CD14-positive monocyte (primary cell): ENCODE data around the gene IGF1. TPM values are rescaled to one million over a fixed set of nuclear protein-coding genes. Genes with fewer than 3 reads are reported as not detected.

Source experiments
- DNase-seq, 3 donors: peaks; one replicate each; pipeline ENCODE4 v3.0.0-alpha.2; 2011 to 2022
- H2AFZ ChIP-seq: 2 replicates; pipeline ENCODE4 v1.6.0; 2012; ENCODE audit warnings: mild to moderate bottlenecking, low read depth, low read length, inconsistent platforms; ENCODE audit not compliant: insufficient read depth, poor library complexity, severe bottlenecking
- H3K27ac ChIP-seq, 2 donors: 1 replicate in 1 of 2; 2 replicates in 1 of 2; pipeline ENCODE4 v1.5.1; 2012 to 2013; ENCODE audit warnings: low read length in 2 of 2, control low read depth in 1 of 2, inconsistent platforms in 1 of 2, low read depth in 1 of 2, mild to moderate bottlenecking in 1 of 2
- H3K27me3 ChIP-seq, 2 donors: one replicate each; pipeline versions ENCODE4 v1.6.0 to v1.6.1; 2011 to 2013; ENCODE audit warnings: low read length in 2 of 2; ENCODE audit not compliant: control insufficient read depth in 2 of 2, insufficient read depth in 2 of 2
- H3K36me3 ChIP-seq, 2 donors: replicated peaks in 1 of 2; 1 replicate in 1 of 2; 2 replicates in 1 of 2; pipeline versions ENCODE4 v1.5.1 to v1.6.1; 2012 to 2013; ENCODE audit warnings: low read length in 2 of 2, control low read depth in 1 of 2, inconsistent platforms in 1 of 2, mild to moderate bottlenecking in 1 of 2; ENCODE audit not compliant: insufficient read depth in 2 of 2, control insufficient read depth in 1 of 2
- H3K4me1 ChIP-seq, 2 donors: 1 replicate in 1 of 2; 2 replicates in 1 of 2; pipeline versions ENCODE4 v1.5.1 to v1.6.1; 2012 to 2013; ENCODE audit warnings: low read length in 2 of 2, control low read depth in 1 of 2, inconsistent platforms in 1 of 2, mild to moderate bottlenecking in 1 of 2, moderate library complexity in 1 of 2; ENCODE audit not compliant: insufficient read depth in 2 of 2, control insufficient read depth in 1 of 2
- H3K4me2 ChIP-seq: replicated peaks from 2 replicates; pipeline ENCODE3; 2012; ENCODE audit warnings: low read length, moderate library complexity, mild to moderate bottlenecking; ENCODE audit not compliant: poor library complexity, severe bottlenecking; ENCODE audit errors: extremely low read depth
- H3K4me3 ChIP-seq, 3 experiments: fragments of 200-600 bp in 1 of 3; sonication (generic) in 1 of 3; replicated peaks in 1 of 3; 1 replicate in 2 of 3; 2 replicates in 1 of 3; pipeline ENCODE4 v1.5.1; 2011 to 2013; ENCODE audit warnings: low read length in 3 of 3, mild to moderate bottlenecking in 3 of 3, control low read depth in 2 of 3, low read depth in 2 of 3, inconsistent platforms in 1 of 3, moderate library complexity in 1 of 3
- H3K79me2 ChIP-seq: 2 replicates; pipeline ENCODE4 v1.6.0; 2012; ENCODE audit warnings: mild to moderate bottlenecking, control low read depth, inconsistent platforms, low read length, moderate library complexity; ENCODE audit not compliant: insufficient read depth
- H3K9ac ChIP-seq: 2 replicates; pipeline ENCODE4 v1.6.0; 2017; ENCODE audit warnings: low read length, mild to moderate bottlenecking; ENCODE audit not compliant: insufficient read depth, poor library complexity, severe bottlenecking
- H3K9me3 ChIP-seq, 2 donors: replicated peaks in 1 of 2; 1 replicate in 1 of 2; 2 replicates in 1 of 2; pipeline versions ENCODE4 v1.5.1 to v1.6.1; 2012 to 2013; ENCODE audit warnings: low read length in 2 of 2, control low read depth in 1 of 2; ENCODE audit not compliant: control insufficient read depth in 1 of 2, insufficient read depth in 1 of 2
- H4K20me1 ChIP-seq: 2 replicates; pipeline ENCODE4 v1.6.0; 2012; ENCODE audit warnings: mild to moderate bottlenecking, low read length, control low read depth, moderate library complexity; ENCODE audit not compliant: insufficient read depth
- H3K27ac Mint-ChIP-seq, 7 donors: one replicate each; pipeline ENCODE4 v1.8.0; 2020; ENCODE audit warnings: mild to moderate bottlenecking in 7 of 7, mixed read lengths in 7 of 7, moderate library complexity in 6 of 7, inconsistent platforms in 2 of 7
- H3K27me3 Mint-ChIP-seq, 3 donors: one replicate each; pipeline ENCODE4 v1.8.0; 2021 to 2022; ENCODE audit warnings: low read depth in 3 of 3, mild to moderate bottlenecking in 3 of 3, mixed read lengths in 3 of 3, moderate library complexity in 3 of 3, inconsistent platforms in 1 of 3
- H3K36me3 Mint-ChIP-seq, 2 donors: one replicate each; pipeline ENCODE4 v1.8.0; 2020; ENCODE audit warnings: mixed read lengths in 2 of 2, inconsistent platforms in 1 of 2, mild to moderate bottlenecking in 1 of 2
- H3K4me1 Mint-ChIP-seq: one replicate; pipeline ENCODE4 v1.8.0; 2020; ENCODE audit warnings: mild to moderate bottlenecking, mixed read lengths
- H3K4me3 Mint-ChIP-seq, 2 donors: one replicate each; pipeline ENCODE4 v1.8.0; 2020; ENCODE audit warnings: mild to moderate bottlenecking in 2 of 2, mixed read lengths in 2 of 2, moderate library complexity in 1 of 2
- H3K9me3 Mint-ChIP-seq, 7 donors: one replicate each; pipeline ENCODE4 v1.8.0; 2020 to 2022; ENCODE audit warnings: mixed read lengths in 7 of 7, mild to moderate bottlenecking in 6 of 7, moderate library complexity in 6 of 7, inconsistent platforms in 2 of 7
- CTCF ChIP-seq: fragments of 200-600 bp; IDR thresholded peaks from one replicate; pipeline ENCODE4 v1.8.0; 2022; ENCODE audit warnings: antibody characterized with exemption, mild to moderate bottlenecking
- WGBS: methylation state at CpG from one replicate; pipeline ENCODE4 v1.1.5; 2013; ENCODE audit warnings: missing lambda C conversion rate; ENCODE audit not compliant: insufficient coverage; 5-methylcytosine and 5-hydroxymethylcytosine counted together
- intact Hi-C, 2 donors: fragments of 100-400 bp; cut with micrococcal nuclease; formaldehyde crosslinking; loops; one replicate each; pipeline versions ENCODE4 v1.15.0 to v1.15.1; 2023
- polyA plus RNA-seq, 3 donors: library from polyadenylated mRNA; depleted of rRNA in 1 of 3; unstranded in 2 of 3; stranded (reverse) in 1 of 3; fragments of 300-500 nt in 2 of 3; fragments of >200 nt in 1 of 3; fragmentation: Illumina TruSeq in 2 of 3; gene quantifications; 1 replicate in 2 of 3; 2 replicates in 1 of 3; pipeline ENCODE4 v1.2.3, GENCODE V29; 2012 to 2021

IGF1 gene
- polyA plus RNA-seq, 3 donors = not detected

GRCh38 chr12:102527171-102527720 lies 46.9 kb upstream of the IGF1 start:
- intact Hi-C loops = no loop called here
- Histone ChIP-seq H3K4me2 (no peak overlapping the region), H3K4me1 (no peaks in the 10 kb centered on the region), H3K9me3 (no peaks in the 10 kb centered on the region), H3K4me3 (no peak overlapping the region), H4K20me1 (no peaks in the 10 kb centered on the region), H3K9ac (no peak overlapping the region), H3K27me3 (no peaks in the 10 kb centered on the region), H3K79me2 (no peaks in the 10 kb centered on the region), H3K36me3 (no peaks in the 10 kb centered on the region), H3K27ac (no peak overlapping the region), H2AFZ (no peak overlapping the region)
- peaks cover 0 to 10% (median 7%) of the 10 kb centered on the region in 3 donors for H3K27me3 Mint-ChIP-seq
- no CpG with 5 or more reads among the region's 8 CpGs for WGBS
- DNase-seq = peak in 2 of 3 donors; percentile 4 to 41
- H3K27ac Mint-ChIP-seq = no peak overlapping the region
- H3K4me1 Mint-ChIP-seq = no peaks in the 10 kb centered on the region
- H3K9me3 Mint-ChIP-seq = peaks cover 0 to 7% (median 1%) of the 10 kb centered on the region in 7 donors
- H3K4me3 Mint-ChIP-seq = no peak overlapping the region
- H3K36me3 Mint-ChIP-seq = no peaks in the 10 kb centered on the region
- no peak for TF ChIP-seq CTCF

- intact Hi-C loops = no loop called here
- no peaks in the 10 kb centered on the region for H3K4me1 ChIP-seq
- no peaks in the 10 kb centered on the region for H3K27me3 ChIP-seq
- H3K4me2 ChIP-seq = no peak overlapping the region
- Mint-ChIP-seq H3K27ac (no peak overlapping the region), H3K4me3 (no peak overlapping the region), H3K4me1 (no peaks in the 10 kb centered on the region), H3K9me3 (peaks cover 0 to 7% (median 1%) of the 10 kb centered on the region in 7 donors), H3K36me3 (no peaks in the 10 kb centered on the region), H3K27me3 (peaks cover 0 to 10% (median 7%) of the 10 kb centered on the region in 3 donors)
- H3K79me2 ChIP-seq = no peaks in the 10 kb centered on the region
- H3K4me3 ChIP-seq = no peak overlapping the region
- H3K27ac ChIP-seq = no peak overlapping the region
- no peak overlapping the region for H3K9ac ChIP-seq
- no peaks in the 10 kb centered on the region for H3K9me3 ChIP-seq
- H2AFZ ChIP-seq = no peak overlapping the region
- no peak for TF ChIP-seq CTCF
- WGBS = 100% methylated on average over 1 of the region's 1 CpG
- H4K20me1 ChIP-seq = no peaks in the 10 kb centered on the region
- DNase-seq = no peak
- no peaks in the 10 kb centered on the region for H3K36me3 ChIP-seq
These were observed 46.3 kb upstream of the IGF1 start for GRCh38 chr12:102526656-102527055.
